Mesendoderm (in vitro differentiated cells): ENCODE results near the gene WDR37.

Source experiments
- DNase-seq: peaks from one replicate; pipeline ENCODE4 v3.0.0; 2013
- H2AK5ac ChIP-seq: 2 replicates; pipeline ENCODE4 v1.6.1; 2013; ENCODE audit warnings: low read length, inconsistent platforms
- H2BK120ac ChIP-seq: 2 replicates; pipeline ENCODE4 v1.6.1; 2013; ENCODE audit warnings: low read depth, mild to moderate bottlenecking, low read length, moderate library complexity, mixed read lengths
- H2BK15ac ChIP-seq: replicated peaks from 2 replicates; pipeline ENCODE4 v1.6.1; 2013; ENCODE audit warnings: low read depth, mild to moderate bottlenecking, moderate library complexity
- H2BK5ac ChIP-seq: 2 replicates; pipeline ENCODE4 v1.6.1; 2013; ENCODE audit warnings: low read length, inconsistent platforms
- H3K18ac ChIP-seq: 2 replicates; pipeline ENCODE4 v1.6.1; 2013; ENCODE audit warnings: mild to moderate bottlenecking, low read length, mixed read lengths
- H3K23ac ChIP-seq: one replicate; pipeline ENCODE4 v1.6.1; 2013; ENCODE audit warnings: low read length
- H3K27ac ChIP-seq: 2 replicates; pipeline ENCODE4 v1.5.1; 2013; ENCODE audit warnings: low read depth, mild to moderate bottlenecking, inconsistent platforms, low read length, moderate library complexity
- H3K27me3 ChIP-seq: 2 replicates; pipeline ENCODE4 v1.6.1; 2013; ENCODE audit warnings: low read length, control low read depth, mild to moderate bottlenecking, inconsistent platforms; ENCODE audit not compliant: insufficient read depth, poor library complexity
- H3K36me3 ChIP-seq: 2 replicates; pipeline ENCODE4 v1.6.1; 2013; ENCODE audit warnings: low read length, inconsistent platforms; ENCODE audit not compliant: control insufficient read depth, insufficient read depth
- H3K4ac ChIP-seq: one replicate; pipeline ENCODE4 v1.6.1; 2013; ENCODE audit warnings: low read depth, mild to moderate bottlenecking, low read length, moderate library complexity
- H3K4me1 ChIP-seq: 2 replicates; pipeline ENCODE4 v1.6.1; 2013; ENCODE audit warnings: low read depth, low read length, inconsistent platforms; ENCODE audit not compliant: control insufficient read depth
- H3K4me2 ChIP-seq: 2 replicates; pipeline ENCODE4 v1.6.1; 2013; ENCODE audit warnings: low read length
- H3K4me3 ChIP-seq: 2 replicates; pipeline ENCODE4 v1.5.1; 2013; ENCODE audit warnings: mild to moderate bottlenecking, low read length
- H3K56ac ChIP-seq: one replicate; pipeline ENCODE4 v1.6.1; 2013; ENCODE audit warnings: low read length
- H3K79me1 ChIP-seq: 2 replicates; pipeline ENCODE4 v1.6.1; 2013; ENCODE audit warnings: low read length, inconsistent platforms
- H3K79me2 ChIP-seq: 2 replicates; pipeline ENCODE4 v1.6.1; 2013; ENCODE audit warnings: mild to moderate bottlenecking, low read length; ENCODE audit not compliant: control insufficient read depth, insufficient read depth
- H3K9ac ChIP-seq: 2 replicates; pipeline ENCODE4 v1.6.1; 2013; ENCODE audit warnings: low read length, inconsistent platforms
- H4K5ac ChIP-seq: one replicate; pipeline ENCODE4 v1.6.1; 2013; ENCODE audit warnings: low read length
- H4K8ac ChIP-seq: one replicate; pipeline ENCODE4 v1.6.1; 2013; ENCODE audit warnings: low read depth, mild to moderate bottlenecking, control low read depth, low read length, moderate library complexity
- WGBS: extraction: QIAGEN DNeasy Blood & Tissue Kit; methylation state at CpG from one replicate; pipeline ENCODE4 v1.1.7; 2013; ENCODE audit warnings: low lambda C conversion rate, missing lambda C conversion rate; ENCODE audit not compliant: insufficient coverage; ENCODE audit errors: extremely low coverage; 5-methylcytosine and 5-hydroxymethylcytosine counted together

The WDR37 gene

GRCh38 chr10:1085258-1085657, 29.1 kb downstream of the WDR37 start:
- no peaks in the 10 kb centered on the region for H3K79me1 ChIP-seq
- H3K18ac ChIP-seq: no peak overlapping the region
- no peak overlapping the region for H4K5ac ChIP-seq
- H3K79me2 ChIP-seq: no peaks in the 10 kb centered on the region
- no peak overlapping the region for H3K4me2 ChIP-seq
- no peak overlapping the region for H3K27ac ChIP-seq
- H2BK15ac ChIP-seq: no peak overlapping the region
- no peaks in the 10 kb centered on the region for H3K27me3 ChIP-seq
- no peak overlapping the region for H3K56ac ChIP-seq
- no peak overlapping the region for H3K9ac ChIP-seq
- no peaks in the 10 kb centered on the region for H3K4me1 ChIP-seq
- H3K23ac ChIP-seq: no peak overlapping the region
- no peak overlapping the region for H2BK120ac ChIP-seq
- no peak overlapping the region for H4K8ac ChIP-seq
- H3K4ac ChIP-seq: no peak overlapping the region
- DNase-seq: no peak
- no peak overlapping the region for H2AK5ac ChIP-seq
- H3K4me3 ChIP-seq: no peak overlapping the region
- H3K36me3 ChIP-seq: peaks cover 10% of the 10 kb centered on the region
- no peak overlapping the region for H2BK5ac ChIP-seq
- WGBS: no CpG with 5 or more reads among the region's 4 CpGs

GRCh38 chr10:1086787-1087186, 30.6 kb downstream of the WDR37 start:
- no peak overlapping the region for H3K4me3 ChIP-seq

GRCh38 chr10:1089017-1089689, 33.0 kb downstream of the WDR37 start:
- Histone ChIP-seq H3K4me2 (no peak overlapping the region), H3K18ac (no peak overlapping the region), H3K56ac (peak overlapping the region; percentile 49), H2BK120ac (no peak overlapping the region), H4K5ac (no peak overlapping the region), H3K36me3 (peaks cover 12% of the 10 kb centered on the region), H2AK5ac (no peak overlapping the region), H3K79me2 (no peaks in the 10 kb centered on the region), H3K4ac (no peak overlapping the region), H4K8ac (no peak overlapping the region), H3K79me1 (no peaks in the 10 kb centered on the region), H2BK5ac (no peak overlapping the region), H3K27me3 (no peaks in the 10 kb centered on the region), H3K4me1 (no peaks in the 10 kb centered on the region), H3K27ac (no peak overlapping the region), H3K4me3 (no peak overlapping the region), H2BK15ac (no peak overlapping the region), H3K9ac (no peak overlapping the region), H3K23ac (no peak overlapping the region)
- peak; percentile 45 for DNase-seq
- no CpG with 5 or more reads among the region's 19 CpGs for WGBS

More at GRCh38 chr10:1086787-1087186, 30.6 kb downstream of the WDR37 start:
- Histone ChIP-seq H3K4ac (no peak overlapping the region), H4K5ac (no peak overlapping the region), H3K9ac (no peak overlapping the region), H2BK15ac (no peak overlapping the region), H3K23ac (no peak overlapping the region), H3K4me2 (no peak overlapping the region), H3K79me1 (no peaks in the 10 kb centered on the region), H3K36me3 (peaks cover 12% of the 10 kb centered on the region), H2BK120ac (no peak overlapping the region), H3K79me2 (no peaks in the 10 kb centered on the region), H3K27me3 (no peaks in the 10 kb centered on the region), H3K4me1 (no peaks in the 10 kb centered on the region), H4K8ac (no peak overlapping the region), H2AK5ac (no peak overlapping the region), H3K18ac (no peak overlapping the region), H2BK5ac (no peak overlapping the region), H3K56ac (no peak overlapping the region), H3K27ac (no peak overlapping the region)
- no peak for DNase-seq
- WGBS: no CpG with 5 or more reads among the region's 13 CpGs

- no CpG with 5 or more reads among the region's 14 CpGs for WGBS
- no peaks in the 10 kb centered on the region for H3K79me1 ChIP-seq
- no peak overlapping the region for H3K4me3 ChIP-seq
- no peak overlapping the region for H4K5ac ChIP-seq
- H3K18ac ChIP-seq: no peak overlapping the region
- no peak overlapping the region for H2BK15ac ChIP-seq
- no peak overlapping the region for H3K4me2 ChIP-seq
- H3K9ac ChIP-seq: no peak overlapping the region
- no peak overlapping the region for H2AK5ac ChIP-seq
- no peak overlapping the region for H3K4ac ChIP-seq
- no peak overlapping the region for H3K23ac ChIP-seq
- H2BK120ac ChIP-seq: no peak overlapping the region
- H4K8ac ChIP-seq: no peak overlapping the region
- H3K27me3 ChIP-seq: no peaks in the 10 kb centered on the region
- peaks cover 14% of the 10 kb centered on the region for H3K36me3 ChIP-seq
- H3K27ac ChIP-seq: no peak overlapping the region
- DNase-seq: no peak
- H3K56ac ChIP-seq: no peak overlapping the region
- H3K4me1 ChIP-seq: no peaks in the 10 kb centered on the region
- no peaks in the 10 kb centered on the region for H3K79me2 ChIP-seq
- no peak overlapping the region for H2BK5ac ChIP-seq
Observed at GRCh38 chr10:1090696-1091095, 34.5 kb downstream of the WDR37 start.

GRCh38 chr10:1093696-1094095, 37.5 kb downstream of the WDR37 start:
- no peak overlapping the region for H4K8ac ChIP-seq
- H3K56ac ChIP-seq: no peak overlapping the region
- no peak overlapping the region for H3K18ac ChIP-seq
- no peaks in the 10 kb centered on the region for H3K79me1 ChIP-seq
- no peak overlapping the region for H2BK120ac ChIP-seq
- peaks cover 8% of the 10 kb centered on the region for H3K36me3 ChIP-seq
- no peak overlapping the region for H2BK15ac ChIP-seq
- no peak overlapping the region for H3K4me2 ChIP-seq
- DNase-seq: no peak
- no peak overlapping the region for H4K5ac ChIP-seq
- H3K4ac ChIP-seq: no peak overlapping the region
- no peak overlapping the region for H2BK5ac ChIP-seq
- no peak overlapping the region for H3K27ac ChIP-seq
- H3K9ac ChIP-seq: no peak overlapping the region
- no peaks in the 10 kb centered on the region for H3K79me2 ChIP-seq
- H3K23ac ChIP-seq: no peak overlapping the region
- no peak overlapping the region for H2AK5ac ChIP-seq
- no peaks in the 10 kb centered on the region for H3K27me3 ChIP-seq
- no peak overlapping the region for H3K4me3 ChIP-seq
- no CpG with 5 or more reads among the region's 9 CpGs for WGBS
- H3K4me1 ChIP-seq: no peaks in the 10 kb centered on the region
